Activated CD4-positive, alpha-beta T cell treated with anti-CD3 and anti-CD28 coated beads, Interleukin-2, amount 50 U/mL, for 24 hours (primary cell): ENCODE results near the gene PRKCSH.

Source experiments
- DNase-seq, 2 donors: peaks; one replicate each; pipeline ENCODE4 v3.0.0-alpha.2; 2020; ENCODE audit warnings: low read depth in 1 of 2, low spot score in 1 of 2

PRKCSH gene

GRCh38 chr19:11475861-11476260 lies 40.4 kb downstream of the PRKCSH start:
- no peak for DNase-seq

GRCh38 chr19:11478167-11479089 lies 43.0 kb downstream of the PRKCSH start:
- no peak for DNase-seq

- DNase-seq = no peak
These were observed 43.9 kb downstream of the PRKCSH start for GRCh38 chr19:11479090-11479897.

- no peak for DNase-seq
These were observed 44.7 kb downstream of the PRKCSH start for GRCh38 chr19:11479898-11480714.

- DNase-seq = no peak
These were observed 45.5 kb downstream of the PRKCSH start, which contains the start of gene ELAVL3 for GRCh38 chr19:11480715-11481533. Gene ELAVL3 (minus strand): TSS chr19:11481046. CDS start chr19:11480608, 438 bp downstream.

GRCh38 chr19:11481534-11482383 lies 46.3 kb downstream of the PRKCSH start:
- DNase-seq = peak; percentile 46 to 74

GRCh38 chr19:11482384-11483050 lies 47.1 kb downstream of the PRKCSH start:
- peak; percentile 73 to 76 for DNase-seq

- DNase-seq = no peak
These were observed 48.1 kb downstream of the PRKCSH start for GRCh38 chr19:11483366-11484111.

- DNase-seq = no peak
These were observed 49.9 kb downstream of the PRKCSH start for GRCh38 chr19:11485245-11485837.

GRCh38 chr19:11486661-11487503 lies 51.4 kb downstream of the PRKCSH start:
- DNase-seq = no peak

GRCh38 chr19:11489378-11489777 lies 53.9 kb downstream of the PRKCSH start:
- DNase-seq = no peak

GRCh38 chr19:11494634-11495285 lies 59.3 kb downstream of the PRKCSH start:
- no peak for DNase-seq

- no peak for DNase-seq
These were observed 60.0 kb downstream of the PRKCSH start for GRCh38 chr19:11495481-11495880.

- no peak for DNase-seq
These were observed 60.5 kb downstream of the PRKCSH start for GRCh38 chr19:11495885-11496284.

- peak; percentile 37 to 53 for DNase-seq
These were observed 61.1 kb downstream of the PRKCSH start for GRCh38 chr19:11496391-11497163.
